Stimulated activated CD4-positive, alpha-beta T cell treated with anti-CD3 and anti-CD28 coated beads, Interleukin-1b, Interleukin-23, amount 100 ng/mL, for 1 hour (primary cell): Measurements from ENCODE around the gene GOLGA8M.
"Not testable (repeated sequence)": the region's sequence is repeated elsewhere in the genome, so short reads cannot be mapped to it uniquely, and the experiment has no call there.

Experiments used
- DNase-seq, 2 donors: peaks; one replicate each; pipeline ENCODE4 v3.0.0-alpha.2; 2020; ENCODE audit warnings: low read depth in 2 of 2

Gene GOLGA8M

GRCh38 chr15:28712270-28712669 lies at the start of gene GOLGA8M:
TSS of gene GOLGA8M (minus strand) at chr15:28712421. CDS start at chr15:28712323, 98 bp downstream.
- not testable (repeated sequence) for DNase-seq

GRCh38 chr15:28742890-28743289 lies 30.7 kb upstream of the GOLGA8M start:
- not testable (repeated sequence) for DNase-seq

- DNase-seq, result not testable (repeated sequence)
These were observed 26.5 kb upstream of the GOLGA8M start for GRCh38 chr15:28738590-28739292.

- not testable (repeated sequence) for DNase-seq
These were observed 26.0 kb upstream of the GOLGA8M start for GRCh38 chr15:28738200-28738561.

GRCh38 chr15:28737521-28738199 lies 25.4 kb upstream of the GOLGA8M start:
- DNase-seq, result not testable (repeated sequence)

GRCh38 chr15:28728061-28728460 lies 15.8 kb upstream of the GOLGA8M start:
- DNase-seq, result not testable (repeated sequence)

- DNase-seq, result not testable (repeated sequence)
These were observed 14.8 kb upstream of the GOLGA8M start for GRCh38 chr15:28727026-28727425.

GRCh38 chr15:28726102-28726501 lies 13.9 kb upstream of the GOLGA8M start:
- DNase-seq, result no peak

GRCh38 chr15:28725556-28725955 lies 13.3 kb upstream of the GOLGA8M start:
- DNase-seq, result no peak

GRCh38 chr15:28723986-28724385 lies 11.8 kb upstream of the GOLGA8M start:
- DNase-seq, result not testable (repeated sequence)

GRCh38 chr15:28719626-28720025 lies 7.4 kb upstream of the GOLGA8M start:
- DNase-seq, result not testable (repeated sequence)

GRCh38 chr15:28718576-28718975 lies 6.4 kb upstream of the GOLGA8M start:
- DNase-seq, result not testable (repeated sequence)

- not testable (repeated sequence) for DNase-seq
These were observed 2.0 kb upstream of the GOLGA8M start for GRCh38 chr15:28714176-28714575.

GRCh38 chr15:28703927-28704326 lies 8.3 kb downstream of the GOLGA8M start:
- DNase-seq, result not testable (repeated sequence)

- DNase-seq, result not testable (repeated sequence)
These were observed 9.8 kb downstream of the GOLGA8M start for GRCh38 chr15:28702427-28702826.

GRCh38 chr15:28694006-28694751 lies 18.0 kb downstream of the GOLGA8M start:
- DNase-seq, result not testable (repeated sequence)

GRCh38 chr15:28693021-28693420 lies 19.2 kb downstream of the GOLGA8M start:
- not testable (repeated sequence) for DNase-seq

GRCh38 chr15:28673533-28673932 lies 38.7 kb downstream of the GOLGA8M start:
- not testable (repeated sequence) for DNase-seq

GRCh38 chr15:28672122-28672521 lies 40.1 kb downstream of the GOLGA8M start:
- DNase-seq, result not testable (repeated sequence)

GRCh38 chr15:28666402-28666801 lies 45.8 kb downstream of the GOLGA8M start:
- DNase-seq, result not testable (repeated sequence)

GRCh38 chr15:28664575-28664974 lies 47.6 kb downstream of the GOLGA8M start:
- not testable (repeated sequence) for DNase-seq

GRCh38 chr15:28663717-28664116 lies 48.5 kb downstream of the GOLGA8M start:
- not testable (repeated sequence) for DNase-seq
